WTC11 (cell line): Measurements from ENCODE around the gene TLE2. TPM values are rescaled to one million over a fixed set of nuclear protein-coding genes. Genes with fewer than 3 reads are reported as not detected.

Source experiments
- ATAC-seq: fragments of 200-7000 bp; cut with Tn5 transposase; 2 replicates; pipeline ENCODE4 v1.10.0; 2021; ENCODE audit warnings: mild to moderate bottlenecking, moderate library complexity
- CTCF ChIA-PET: fragments of 300-600 bp; sonication (Branson Sonifier 250); formaldehyde crosslinking; loops from one replicate; lab custom pipeline; 2021; ENCODE audit warnings: antibody characterized with exemption; lab: Charles Lee
- POLR2A ChIA-PET: fragments of 350-600 bp; sonication (Branson Sonifier 250); formaldehyde crosslinking; loops from one replicate; lab custom pipeline; 2021; ENCODE audit warnings: antibody characterized with exemption; lab: Charles Lee
- DNase-seq: peaks from one replicate; pipeline ENCODE4 v3.0.0; 2021; ENCODE audit warnings: low spot score
- H3K27ac Mint-ChIP-seq: 2 replicates; pipeline ENCODE4 v1.8.0; 2021; ENCODE audit warnings: mixed read lengths
- H3K27me3 Mint-ChIP-seq: 2 replicates; pipeline ENCODE4 v1.8.0; 2021; ENCODE audit warnings: low read depth, mild to moderate bottlenecking, moderate library complexity, mixed read lengths
- H3K36me3 Mint-ChIP-seq: 2 replicates; pipeline ENCODE4 v1.8.0; 2021; ENCODE audit warnings: mixed read lengths
- H3K4me1 Mint-ChIP-seq: 2 replicates; pipeline ENCODE4 v1.8.0; 2022; ENCODE audit warnings: mixed read lengths
- H3K4me3 Mint-ChIP-seq: 2 replicates; pipeline ENCODE4 v1.8.0; 2021; ENCODE audit warnings: mild to moderate bottlenecking, moderate library complexity, mixed read lengths
- H3K9me3 Mint-ChIP-seq: 2 replicates; pipeline ENCODE4 v1.8.0; 2021; ENCODE audit warnings: mixed read lengths
- ERG ChIP-seq: fragments of 250-450 bp; sonication (Bioruptor Pico); IDR thresholded peaks from 2 replicates; pipeline ENCODE4 v1.8.0; 2021; ENCODE audit warnings: mild to moderate bottlenecking
- NFATC4 ChIP-seq: fragments of 250-450 bp; sonication (Bioruptor Pico); IDR thresholded peaks from 2 replicates; pipeline ENCODE4 v1.9.0; 2021; ENCODE audit warnings: mild to moderate bottlenecking
- NFE2L1 ChIP-seq: sonication (generic); formaldehyde crosslinking; IDR thresholded peaks from 2 replicates; pipeline ENCODE4 v1.8.1; 2023; ENCODE audit warnings: missing genetic modification reagents
- SP1 ChIP-seq: sonication (generic); formaldehyde crosslinking; conservative IDR thresholded peaks from 2 replicates; pipeline ENCODE4 v1.8.1; 2022; ENCODE audit warnings: missing genetic modification reagents
- TCF7 ChIP-seq: sonication (generic); formaldehyde crosslinking; IDR thresholded peaks from 2 replicates; pipeline ENCODE4 v1.8.0; 2022; ENCODE audit warnings: mild to moderate bottlenecking, low read depth, missing genetic modification reagents, moderate library complexity
- ZNF121 ChIP-seq: sonication (generic); formaldehyde crosslinking; IDR thresholded peaks from 2 replicates; pipeline ENCODE4 v1.8.0; 2023; ENCODE audit warnings: missing genetic modification reagents
- ZNF263 ChIP-seq: sonication (generic); formaldehyde crosslinking; IDR thresholded peaks from 2 replicates; pipeline ENCODE4 v1.8.1; 2022; ENCODE audit warnings: low read depth, mild to moderate bottlenecking, moderate library complexity, missing genetic modification reagents
- total RNA-seq: library from RNA; stranded (reverse); gene quantifications from 3 replicates; pipeline ENCODE4 v1.2.3, GENCODE V29; 2021
- TF ChIP-seq, protein P1 (sequence below): sonication (generic); formaldehyde crosslinking; IDR thresholded peaks from 2 replicates; pipeline ENCODE4 v1.8.1; 2023; ENCODE audit warnings: mild to moderate bottlenecking, moderate library complexity, missing genetic modification reagents
- TF ChIP-seq, protein P2 (sequence below): sonication (generic); formaldehyde crosslinking; IDR thresholded peaks from 2 replicates; pipeline ENCODE4 v1.8.0; 2022; ENCODE audit warnings: mild to moderate bottlenecking, missing genetic modification reagents
- TF ChIP-seq, protein P3 (sequence below): sonication (generic); formaldehyde crosslinking; IDR thresholded peaks from 2 replicates; pipeline ENCODE4 v1.8.1; 2023; ENCODE audit warnings: mild to moderate bottlenecking, missing genetic modification reagents, moderate library complexity
- TF ChIP-seq, protein P4 (sequence below): sonication (generic); formaldehyde crosslinking; conservative IDR thresholded peaks from 2 replicates; pipeline ENCODE4 v1.8.1; 2023; ENCODE audit warnings: mild to moderate bottlenecking, low read depth, missing genetic modification reagents, moderate library complexity

The TLE2 gene
- total RNA-seq, 1 experiment from 2014 or later, result 20.0 TPM

DNA sequence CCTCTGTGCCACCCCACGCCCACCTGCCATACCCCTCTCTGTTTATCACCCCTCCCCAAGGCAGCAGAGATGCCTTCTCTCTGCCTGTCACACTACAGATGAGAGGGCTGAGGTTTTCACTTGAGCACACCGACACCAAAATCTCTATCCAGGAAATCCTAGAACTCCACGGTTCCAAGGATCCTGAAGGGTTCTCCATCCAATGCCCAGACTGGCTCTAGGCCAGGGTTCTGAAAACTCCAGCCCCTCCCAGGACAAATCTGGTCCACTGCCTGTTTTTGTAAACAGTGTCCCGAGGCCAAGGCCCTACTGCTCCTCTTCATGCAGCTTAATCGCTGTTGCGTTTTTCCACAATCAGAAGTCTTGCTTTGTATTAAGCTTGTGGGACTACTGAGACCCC, 20.1 kb downstream of the TLE2 start (continued):
- TF ChIP-seq, protein P1, sequence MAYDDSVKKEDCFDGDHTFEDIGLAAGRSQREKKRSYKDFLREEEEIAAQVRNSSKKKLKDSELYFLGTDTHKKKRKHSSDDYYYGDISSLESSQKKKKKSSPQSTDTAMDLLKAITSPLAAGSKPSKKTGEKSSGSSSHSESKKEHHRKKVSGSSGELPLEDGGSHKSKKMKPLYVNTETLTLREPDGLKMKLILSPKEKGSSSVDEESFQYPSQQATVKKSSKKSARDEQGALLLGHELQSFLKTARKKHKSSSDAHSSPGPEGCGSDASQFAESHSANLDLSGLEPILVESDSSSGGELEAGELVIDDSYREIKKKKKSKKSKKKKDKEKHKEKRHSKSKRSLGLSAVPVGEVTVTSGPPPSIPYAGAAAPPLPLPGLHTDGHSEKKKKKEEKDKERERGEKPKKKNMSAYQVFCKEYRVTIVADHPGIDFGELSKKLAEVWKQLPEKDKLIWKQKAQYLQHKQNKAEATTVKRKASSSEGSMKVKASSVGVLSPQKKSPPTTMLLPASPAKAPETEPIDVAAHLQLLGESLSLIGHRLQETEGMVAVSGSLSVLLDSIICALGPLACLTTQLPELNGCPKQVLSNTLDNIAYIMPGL, result no peak
- TF ChIP-seq TCF7 (CRISPR knock-in tag), result no peak
- no peak for TF ChIP-seq SP1 (CRISPR knock-in tag)
- TF ChIP-seq NFE2L1 (CRISPR knock-in tag), result no peak
- TF ChIP-seq, all 79 proteins: peak for 0

DNA sequence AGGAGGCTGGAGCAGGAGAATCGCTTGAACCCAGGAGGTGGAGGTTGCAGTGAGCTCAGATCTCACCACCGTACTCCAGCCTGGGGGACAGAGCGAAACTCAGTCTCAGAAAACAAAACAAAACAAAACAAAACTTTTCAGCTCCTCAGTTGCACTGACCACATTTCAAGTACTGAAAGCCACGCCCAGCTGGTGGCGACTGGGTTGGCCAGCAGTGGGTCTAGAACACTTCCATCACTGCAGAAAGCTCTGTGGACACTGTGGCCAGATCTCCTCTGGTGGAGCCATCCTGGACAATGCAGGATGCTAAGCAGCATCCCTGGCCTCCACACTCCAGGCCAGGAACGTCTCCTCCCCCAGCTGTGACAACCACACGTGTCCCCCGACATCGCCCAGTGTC, 21.1 kb downstream of the TLE2 start:
- no peak overlapping the region for H3K4me3 Mint-ChIP-seq
- no peaks in the 10 kb centered on the region for H3K27me3 Mint-ChIP-seq
- H3K36me3 Mint-ChIP-seq, result no peaks in the 10 kb centered on the region
- H3K9me3 Mint-ChIP-seq, result no peaks in the 10 kb centered on the region
- ATAC-seq (no peak), DNase-seq (no peak)
- no peak for TF ChIP-seq ZNF263 (CRISPR knock-in tag)
- no peak overlapping the region; the same call in 1 of the 2 replicates for H3K27ac Mint-ChIP-seq
- H3K4me1 Mint-ChIP-seq, result no peaks in the 10 kb centered on the region
- ChIA-PET POLR2A (no interaction called here), CTCF (interaction anchor here (0.7 kb wide), 1 partner anchor 96 kb away, joined by 4 read pairs; no protein-coding TSS in a partner anchor)

DNA sequence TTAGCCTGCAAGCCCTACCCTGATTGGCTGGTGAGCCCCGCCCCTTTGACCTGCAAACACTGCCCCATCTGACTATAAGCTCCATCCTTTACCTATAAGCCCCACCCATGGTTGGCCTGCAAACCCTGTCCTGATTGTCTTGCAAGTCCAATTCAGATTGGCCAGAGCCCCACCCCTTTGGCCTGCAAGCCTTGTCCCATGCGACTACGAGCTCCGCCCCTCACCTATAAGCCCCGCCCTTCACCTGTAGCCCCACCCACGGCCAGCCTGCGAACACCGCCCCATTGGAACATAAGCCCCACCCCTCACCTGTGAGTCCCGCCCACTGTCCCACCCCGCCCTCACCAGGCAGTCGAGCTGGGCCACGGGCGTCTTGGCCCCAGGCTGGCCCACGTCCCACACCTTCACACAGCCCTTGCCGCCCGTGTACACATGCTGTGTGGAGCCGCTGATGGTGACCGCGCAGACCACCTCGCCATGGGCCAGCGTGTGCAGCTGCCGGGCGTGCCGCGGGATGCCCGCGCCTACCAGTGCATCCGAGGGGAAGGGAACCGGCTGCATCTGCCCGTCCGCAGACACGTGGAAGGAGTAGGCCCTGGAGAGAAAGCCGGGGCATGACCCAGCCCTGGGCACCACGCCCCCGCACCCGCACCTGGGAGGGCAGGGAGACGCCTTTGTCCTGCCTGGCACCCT, 22.9 kb downstream of the TLE2 start:
- peak; percentile 96 for DNase-seq
- ChIA-PET POLR2A (interaction anchor here (0.7 kb wide), 1 partner anchor 19 kb away, joined by 5 read pairs; no protein-coding TSS in a partner anchor), CTCF (interaction anchor here (0.5 to 2.0 kb wide), 12 partner anchors 19 to 194 kb away, joined by 3 to 12 read pairs (median 4); no protein-coding TSS in a partner anchor)
- TF ChIP-seq, protein P2, sequence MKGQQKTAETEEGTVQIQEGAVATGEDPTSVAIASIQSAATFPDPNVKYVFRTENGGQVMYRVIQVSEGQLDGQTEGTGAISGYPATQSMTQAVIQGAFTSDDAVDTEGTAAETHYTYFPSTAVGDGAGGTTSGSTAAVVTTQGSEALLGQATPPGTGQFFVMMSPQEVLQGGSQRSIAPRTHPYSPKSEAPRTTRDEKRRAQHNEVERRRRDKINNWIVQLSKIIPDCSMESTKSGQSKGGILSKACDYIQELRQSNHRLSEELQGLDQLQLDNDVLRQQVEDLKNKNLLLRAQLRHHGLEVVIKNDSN (CRISPR knock-in tag), result peak; percentile 58; the same call in 1 of the 2 replicates
- no peak for TF ChIP-seq ERG
- TF ChIP-seq ZNF121, result peak; percentile 96
- TF ChIP-seq, protein P3, sequence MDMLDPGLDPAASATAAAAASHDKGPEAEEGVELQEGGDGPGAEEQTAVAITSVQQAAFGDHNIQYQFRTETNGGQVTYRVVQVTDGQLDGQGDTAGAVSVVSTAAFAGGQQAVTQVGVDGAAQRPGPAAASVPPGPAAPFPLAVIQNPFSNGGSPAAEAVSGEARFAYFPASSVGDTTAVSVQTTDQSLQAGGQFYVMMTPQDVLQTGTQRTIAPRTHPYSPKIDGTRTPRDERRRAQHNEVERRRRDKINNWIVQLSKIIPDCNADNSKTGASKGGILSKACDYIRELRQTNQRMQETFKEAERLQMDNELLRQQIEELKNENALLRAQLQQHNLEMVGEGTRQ (CRISPR knock-in tag), result peak; percentile 72
- TF ChIP-seq, protein P4, sequence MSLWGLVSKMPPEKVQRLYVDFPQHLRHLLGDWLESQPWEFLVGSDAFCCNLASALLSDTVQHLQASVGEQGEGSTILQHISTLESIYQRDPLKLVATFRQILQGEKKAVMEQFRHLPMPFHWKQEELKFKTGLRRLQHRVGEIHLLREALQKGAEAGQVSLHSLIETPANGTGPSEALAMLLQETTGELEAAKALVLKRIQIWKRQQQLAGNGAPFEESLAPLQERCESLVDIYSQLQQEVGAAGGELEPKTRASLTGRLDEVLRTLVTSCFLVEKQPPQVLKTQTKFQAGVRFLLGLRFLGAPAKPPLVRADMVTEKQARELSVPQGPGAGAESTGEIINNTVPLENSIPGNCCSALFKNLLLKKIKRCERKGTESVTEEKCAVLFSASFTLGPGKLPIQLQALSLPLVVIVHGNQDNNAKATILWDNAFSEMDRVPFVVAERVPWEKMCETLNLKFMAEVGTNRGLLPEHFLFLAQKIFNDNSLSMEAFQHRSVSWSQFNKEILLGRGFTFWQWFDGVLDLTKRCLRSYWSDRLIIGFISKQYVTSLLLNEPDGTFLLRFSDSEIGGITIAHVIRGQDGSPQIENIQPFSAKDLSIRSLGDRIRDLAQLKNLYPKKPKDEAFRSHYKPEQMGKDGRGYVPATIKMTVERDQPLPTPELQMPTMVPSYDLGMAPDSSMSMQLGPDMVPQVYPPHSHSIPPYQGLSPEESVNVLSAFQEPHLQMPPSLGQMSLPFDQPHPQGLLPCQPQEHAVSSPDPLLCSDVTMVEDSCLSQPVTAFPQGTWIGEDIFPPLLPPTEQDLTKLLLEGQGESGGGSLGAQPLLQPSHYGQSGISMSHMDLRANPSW (CRISPR knock-in tag), result no peak
- Mint-ChIP-seq H3K36me3 (peaks cover 2% of the 10 kb centered on the region; the same call in 1 of the 2 replicates), H3K4me3 (no peak overlapping the region), H3K4me1 (no peaks in the 10 kb centered on the region), H3K9me3 (no peaks in the 10 kb centered on the region), H3K27me3 (no peaks in the 10 kb centered on the region), H3K27ac (no peak overlapping the region)
- ATAC-seq, result peak; percentile 95

DNA sequence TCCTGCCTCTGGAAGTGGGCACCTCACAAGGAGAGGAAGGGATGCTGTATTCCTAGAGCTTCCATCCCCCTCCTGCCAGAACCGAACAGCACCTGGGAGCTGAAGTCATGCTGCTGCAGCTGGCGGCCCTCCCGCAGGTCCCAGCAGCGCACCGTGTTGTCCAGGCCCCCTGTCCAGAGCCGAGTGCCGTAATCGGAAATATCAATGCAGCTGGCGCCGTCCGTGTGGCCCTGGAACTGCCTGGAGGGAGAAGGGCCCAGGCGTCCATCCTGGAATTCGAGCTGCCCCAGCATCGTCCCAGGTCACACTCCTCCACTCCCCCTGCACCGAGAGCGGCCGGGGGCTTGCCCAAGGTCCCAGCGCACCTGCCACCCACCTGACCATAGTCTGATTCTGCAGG, 23.7 kb downstream of the TLE2 start:
- Mint-ChIP-seq H3K27ac (no peak overlapping the region), H3K4me3 (no peak overlapping the region), H3K9me3 (no peaks in the 10 kb centered on the region), H3K4me1 (no peaks in the 10 kb centered on the region), H3K27me3 (no peaks in the 10 kb centered on the region), H3K36me3 (peaks cover 2% of the 10 kb centered on the region; the same call in 1 of the 2 replicates)
- ChIA-PET POLR2A (interaction anchor here (0.7 kb wide), 1 partner anchor 18 kb away, joined by 3 read pairs; no protein-coding TSS in a partner anchor), CTCF (interaction anchor here (0.6 to 2.0 kb wide), 9 partner anchors 20 to 125 kb away, joined by 3 to 12 read pairs (median 5); no protein-coding TSS in a partner anchor)
- no peak for DNase-seq
- no peak for ATAC-seq
- TF ChIP-seq NFATC4 (CRISPR knock-in tag) (no peak), TCF7 (CRISPR knock-in tag) (0 out of 2 replicates have a peak, but pooled peaks have one; percentile 34)
